HG03520 (cell line): ENCODE results near the gene UNC50.

Source experiments
- ATAC-seq: cut with Tn5 transposase; IDR thresholded peaks from one replicate; pipeline ENCODE4 v1.9.1; 2021; ENCODE audit warnings: mild to moderate bottlenecking, moderate library complexity; ENCODE audit not compliant: unreplicated experiment

UNC50 gene

GRCh38 chr2:98608116-98608961 lies at the start of gene UNC50, which contains the start of gene COA5:
UNC50 (plus strand) TSS chr2:98608589; CDS start chr2:98609760, 1,171 bp downstream.
COA5 (minus strand) TSS chr2:98608512; CDS start chr2:98608405, 107 bp downstream.
- peak; percentile 79 for ATAC-seq

DNA sequence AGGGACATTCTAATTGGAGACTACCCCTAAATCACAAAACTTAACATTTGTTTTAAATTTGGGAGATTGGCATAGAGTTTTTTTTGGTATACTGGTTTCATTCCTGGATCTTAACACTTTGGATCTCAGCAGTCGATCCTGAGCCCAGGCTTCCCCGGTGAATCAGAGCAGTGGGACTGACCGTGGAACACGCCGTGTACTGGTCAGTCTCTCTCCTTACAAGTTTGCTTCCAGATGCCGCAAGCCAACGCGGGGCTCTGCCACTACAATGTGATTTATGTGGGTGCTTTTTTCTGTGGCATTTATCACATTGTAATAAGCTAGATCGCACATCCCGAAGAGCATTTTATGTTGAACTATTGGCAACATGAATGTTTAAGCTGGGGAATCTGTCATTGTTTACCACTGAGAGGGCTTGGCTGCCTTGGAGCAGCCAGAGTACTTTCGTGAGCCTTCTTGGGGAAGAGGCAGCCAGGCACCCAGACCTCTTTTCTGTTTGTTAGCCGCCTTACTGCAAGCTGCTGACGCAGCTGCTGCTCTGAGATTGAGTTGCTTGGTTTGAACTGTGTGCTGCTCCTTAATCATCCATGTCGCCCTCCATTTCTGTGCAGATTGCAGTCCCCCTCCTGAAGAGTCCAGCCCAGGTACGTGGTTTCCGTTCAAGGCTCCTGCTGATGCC lies 49.4 kb upstream of the UNC50 start:
- ATAC-seq = no peak

DNA sequence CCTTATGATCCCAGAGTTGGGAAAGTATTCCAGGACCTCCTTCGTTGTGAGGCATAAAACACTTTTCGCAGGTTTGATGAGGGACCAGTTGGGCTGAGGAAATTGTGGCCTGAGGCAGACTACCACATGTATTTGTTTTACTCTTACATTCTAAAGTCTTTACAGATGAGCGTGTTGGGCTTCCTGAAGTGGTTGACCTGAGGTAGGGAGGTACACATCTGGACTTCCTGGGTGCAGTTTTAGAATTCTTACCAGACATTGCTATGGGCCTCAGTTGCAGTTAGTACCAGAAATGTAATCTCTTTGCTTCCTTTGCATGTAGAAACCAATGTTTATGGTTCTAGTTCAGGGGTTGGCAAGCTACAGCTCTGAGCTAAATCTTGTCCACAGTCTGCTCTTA lies 48.8 kb upstream of the UNC50 start:
- no peak for ATAC-seq

DNA sequence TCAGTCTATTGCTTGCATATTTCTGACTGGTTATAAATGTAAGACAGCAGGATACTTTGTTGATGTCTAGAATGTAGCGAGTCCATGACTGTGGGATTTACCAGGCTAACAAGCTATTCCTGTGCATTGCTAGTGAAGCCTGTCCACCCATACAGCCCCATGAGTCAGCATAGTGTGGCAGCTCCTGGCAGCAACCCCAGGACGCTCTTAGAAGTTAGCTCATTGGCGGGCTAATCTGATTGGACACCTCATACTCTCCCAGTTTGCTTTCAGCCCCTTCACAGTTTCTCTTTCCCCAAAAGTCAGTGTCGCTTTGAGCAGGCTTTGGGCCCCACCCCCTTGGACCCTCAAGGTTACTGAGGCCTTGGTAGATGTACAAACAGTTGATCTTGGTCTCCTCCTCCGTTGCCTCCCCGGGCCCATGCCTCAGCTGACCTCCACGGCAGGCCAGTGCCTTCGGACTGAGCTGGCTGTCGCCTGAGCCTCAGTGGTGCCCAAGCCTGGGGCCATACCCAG lies 48.1 kb upstream of the UNC50 start:
- no peak for ATAC-seq

DNA sequence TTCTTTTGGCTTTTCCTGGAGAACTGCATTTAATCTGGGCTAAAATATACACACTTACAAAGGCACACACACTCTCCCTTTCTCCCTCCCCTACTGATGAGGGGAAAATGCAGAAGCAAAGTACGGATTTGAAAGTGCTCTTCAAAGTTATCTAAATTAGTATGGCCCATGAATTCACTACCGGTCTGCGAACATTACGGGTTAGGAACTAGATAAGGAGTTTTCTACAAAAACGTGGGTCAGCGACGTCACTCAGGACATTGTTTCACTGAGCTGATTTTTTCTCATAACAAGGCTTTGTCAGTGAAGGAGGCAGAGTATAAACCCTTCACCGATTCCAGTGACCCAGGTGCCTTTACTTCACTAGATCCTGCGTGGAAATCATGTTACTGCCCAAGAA lies 47.4 kb upstream of the UNC50 start:
- ATAC-seq = no peak

- ATAC-seq = no peak
These were observed 46.3 kb upstream of the UNC50 start for GRCh38 chr2:98561902-98562695.

DNA sequence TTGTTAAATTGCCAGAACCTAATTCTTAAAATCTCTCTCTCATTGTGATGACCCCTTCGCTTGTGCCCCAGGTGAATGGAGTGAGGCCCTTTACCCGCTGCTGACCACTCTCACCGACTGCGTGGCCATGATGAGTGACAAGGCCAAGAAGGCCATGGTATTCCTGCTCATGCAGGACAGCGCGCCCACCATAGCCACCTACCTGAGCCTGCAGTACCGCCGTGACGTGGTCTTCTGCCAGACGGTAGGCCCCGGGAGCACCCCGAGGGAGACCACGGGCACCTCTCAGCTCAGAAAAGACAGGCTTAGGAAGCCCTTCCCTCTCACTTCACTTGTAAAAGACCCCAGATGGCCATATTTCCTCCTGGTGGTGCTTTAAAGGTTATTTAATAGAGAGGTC lies 45.0 kb upstream of the UNC50 start:
- ATAC-seq = no peak

DNA sequence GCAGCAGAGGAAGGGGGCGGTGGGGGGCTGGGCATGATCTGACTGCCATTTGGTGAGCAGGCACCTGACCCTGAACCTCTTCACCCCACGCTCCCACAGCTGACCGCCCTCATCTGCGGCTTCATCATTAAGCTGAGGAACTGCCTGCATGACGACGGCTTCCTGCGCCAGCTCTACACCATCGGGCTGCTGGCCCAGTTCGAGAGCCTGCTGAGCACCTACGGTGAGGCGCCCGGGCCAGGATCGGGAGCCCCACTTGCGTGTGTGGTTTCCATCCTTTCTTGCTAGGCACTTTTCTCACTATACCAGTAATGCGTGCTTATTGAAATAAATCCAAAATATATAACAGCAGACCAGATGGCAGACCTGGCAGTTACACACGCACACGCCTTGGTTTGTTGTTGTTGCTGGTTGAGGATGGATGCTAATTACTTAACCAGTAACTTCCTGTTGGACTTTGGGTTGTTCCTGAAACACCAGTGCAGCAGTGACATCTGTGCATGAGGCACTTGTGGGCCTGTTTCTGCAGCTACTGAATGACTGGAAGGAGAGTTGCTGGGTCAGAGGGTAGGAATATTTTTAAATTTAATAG lies 43.8 kb upstream of the UNC50 start:
- ATAC-seq = no peak

GRCh38 chr2:98565286-98565860 lies 43.0 kb upstream of the UNC50 start:
- ATAC-seq = no peak

DNA sequence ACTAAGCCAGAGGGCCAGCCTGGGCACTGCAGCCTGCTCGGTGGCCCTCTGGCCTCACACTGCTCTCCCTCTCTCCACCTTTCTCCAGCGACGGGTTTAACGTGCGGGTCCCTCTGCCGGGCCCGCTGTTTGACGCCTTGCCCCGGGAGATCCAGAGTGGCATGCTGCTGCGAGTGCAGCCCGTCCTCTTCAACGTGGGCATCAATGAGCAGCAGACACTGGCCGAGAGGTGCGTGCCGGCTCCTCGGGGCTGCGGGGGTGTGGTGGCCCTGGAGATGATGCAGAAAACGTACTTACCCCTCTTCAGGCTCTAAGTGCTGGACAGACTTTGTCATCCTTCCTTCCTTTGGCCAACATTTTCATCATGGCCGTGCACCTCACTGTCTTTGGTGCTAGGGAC lies 42.4 kb upstream of the UNC50 start:
- no peak for ATAC-seq

DNA sequence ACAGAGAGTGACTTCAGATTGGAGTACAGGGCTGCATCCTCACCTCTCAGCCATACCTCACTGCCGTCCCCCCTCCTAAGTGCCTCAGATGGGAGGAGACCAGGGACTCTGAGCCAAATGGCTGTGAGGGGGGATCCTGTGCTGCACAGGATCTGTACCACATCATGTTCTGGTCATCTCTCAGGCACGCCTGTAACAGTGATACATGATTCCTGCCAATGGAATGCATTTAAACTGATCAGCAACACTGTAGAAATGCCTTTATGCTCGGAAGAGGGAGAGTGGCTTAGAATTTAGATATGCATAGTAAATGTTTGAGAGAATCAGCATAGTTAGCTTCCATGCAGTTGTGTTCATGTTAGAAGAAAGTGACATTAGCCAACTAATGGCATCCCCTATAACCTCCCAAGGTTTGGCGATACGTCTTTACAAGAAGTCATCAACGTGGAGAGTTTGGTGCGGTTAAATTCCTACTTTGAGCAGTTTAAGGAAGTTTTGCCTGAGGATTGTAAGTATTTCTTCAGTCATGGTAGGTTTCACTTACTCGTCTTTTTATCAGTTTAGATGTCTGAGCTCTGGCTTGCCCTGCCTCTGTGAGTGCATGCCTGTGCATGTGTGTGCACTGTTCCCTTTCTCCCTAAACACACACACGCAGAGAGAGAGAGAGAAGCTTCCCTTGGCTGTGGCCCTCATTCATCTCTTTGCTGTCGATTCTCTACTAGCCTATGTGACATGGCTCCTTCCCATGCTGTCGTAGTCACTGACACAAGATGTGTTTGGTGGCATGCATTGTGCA lies 40.0 kb upstream of the UNC50 start:
- ATAC-seq = no peak

GRCh38 chr2:98569197-98569793 lies 39.1 kb upstream of the UNC50 start:
- ATAC-seq = no peak

DNA sequence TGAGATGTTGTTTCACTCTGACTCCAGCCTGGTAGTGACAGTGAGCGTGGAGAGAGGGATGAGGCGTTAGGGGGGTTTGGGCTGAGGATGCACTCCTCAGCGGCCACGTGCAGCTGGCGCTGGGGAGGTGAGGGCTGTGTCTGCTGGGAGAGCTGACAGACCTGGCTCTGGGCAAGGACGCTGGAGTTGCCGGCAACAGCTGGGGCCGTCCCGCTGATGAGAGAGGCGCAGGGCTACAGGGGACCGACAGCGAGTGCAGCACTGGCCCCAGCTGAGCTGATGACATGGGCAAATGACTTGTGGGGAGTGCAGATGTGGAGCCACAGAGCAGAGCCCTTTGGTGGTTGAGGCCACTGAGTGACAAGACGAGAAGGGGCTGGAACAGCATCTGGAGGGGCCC lies 38.5 kb upstream of the UNC50 start:
- ATAC-seq = no peak

DNA sequence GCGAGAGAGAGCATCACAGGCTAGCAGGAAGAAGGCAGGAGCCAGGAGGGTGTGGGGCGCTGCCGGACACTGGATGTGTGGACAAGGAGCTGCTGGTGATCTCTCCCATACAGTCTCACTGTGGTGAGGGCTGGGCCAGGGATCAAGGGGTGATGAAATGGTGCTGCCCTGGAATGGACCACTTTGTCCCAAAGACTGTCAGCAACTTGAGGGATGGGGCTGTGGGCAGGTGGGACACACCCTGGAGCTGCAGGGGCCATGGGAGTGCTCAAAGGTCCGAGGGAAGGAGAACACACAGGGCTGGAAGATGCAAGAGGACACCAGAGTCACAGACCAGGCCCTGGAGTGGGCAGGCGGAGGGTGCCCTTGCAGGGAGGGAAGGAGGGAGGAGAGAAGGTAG lies 38.0 kb upstream of the UNC50 start:
- no peak for ATAC-seq

DNA sequence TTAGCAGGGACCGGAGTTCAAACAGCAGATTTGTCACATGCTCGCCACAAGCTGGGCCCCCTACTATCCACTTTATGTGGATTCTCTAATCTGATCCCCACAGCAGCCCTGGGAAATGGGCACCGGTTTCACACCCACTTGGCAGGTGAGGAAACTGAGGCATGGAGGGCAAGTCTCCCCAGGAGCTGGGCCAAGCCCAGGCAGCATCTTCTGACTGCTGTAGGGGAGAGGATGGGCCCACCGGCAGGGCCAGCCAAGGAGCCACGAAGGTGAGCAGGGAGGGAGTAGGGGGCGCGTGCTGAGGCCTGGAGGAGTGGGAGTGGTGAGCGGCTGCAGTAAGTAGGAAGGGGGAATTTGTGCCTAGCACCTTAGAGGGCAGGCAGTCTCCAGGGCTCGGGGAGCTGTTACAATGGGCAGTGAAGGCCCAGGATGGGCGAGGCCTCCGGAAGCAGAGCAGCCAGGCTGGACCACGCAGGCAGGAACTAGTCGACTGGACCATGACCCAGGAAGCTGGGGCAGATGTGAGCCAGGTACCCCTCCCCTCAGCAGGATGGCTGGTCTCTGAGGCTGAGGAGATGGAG lies 37.2 kb upstream of the UNC50 start:
- ATAC-seq = no peak

DNA sequence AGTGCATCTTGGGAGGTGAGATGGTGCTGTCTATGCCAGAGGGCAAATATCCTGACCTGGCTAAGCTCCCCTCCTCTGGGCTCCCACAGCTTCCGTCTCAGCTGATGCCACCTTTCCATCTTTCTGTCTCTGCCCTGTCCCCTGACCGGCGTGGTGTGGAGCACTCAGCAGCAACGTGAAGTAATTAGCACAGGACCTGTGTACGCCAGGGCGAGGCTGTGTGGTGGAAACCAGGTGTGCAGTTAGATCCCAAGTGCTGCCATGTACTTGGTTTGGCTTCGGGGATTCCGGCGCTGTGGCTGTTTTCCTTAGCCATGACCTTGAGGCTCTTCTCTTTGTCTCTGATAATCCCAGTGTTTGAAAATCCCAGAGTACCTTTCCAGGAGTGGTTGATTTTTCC lies 36.6 kb upstream of the UNC50 start:
- ATAC-seq = no peak

GRCh38 chr2:98572211-98572610 lies 36.2 kb upstream of the UNC50 start:
- ATAC-seq = no peak

DNA sequence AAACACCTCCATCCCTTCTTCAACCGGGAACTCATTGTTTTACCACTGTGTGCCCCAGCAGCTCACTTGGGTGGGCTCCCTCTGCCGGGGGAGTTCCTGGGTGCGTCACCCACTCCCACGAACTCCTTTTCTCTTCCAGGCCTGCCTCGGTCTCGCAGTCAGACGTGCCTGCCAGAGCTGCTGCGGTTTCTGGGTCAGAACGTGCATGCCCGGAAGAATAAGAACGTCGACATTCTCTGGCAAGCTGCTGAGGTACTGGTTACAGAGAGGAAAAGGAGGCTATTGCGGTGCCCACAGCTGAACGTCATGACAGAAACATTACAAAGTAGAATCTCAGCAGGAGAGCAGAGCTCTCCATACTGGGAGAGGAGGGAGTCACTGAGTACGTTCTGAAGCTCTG lies 35.7 kb upstream of the UNC50 start:
- ATAC-seq = no peak

GRCh38 chr2:98573426-98573825 lies 35.0 kb upstream of the UNC50 start:
- ATAC-seq = no peak
